Activated T-cell treated with anti-CD3 and anti-CD28 coated beads for 48 hours (primary cell): Measurements from ENCODE around the gene WHRN.

Source experiments
- DNase-seq: peaks from one replicate; pipeline ENCODE4 v3.0.0-alpha.2; 2020; ENCODE audit warnings: low read depth

Gene WHRN

GRCh38 chr9:114364134-114365041, 140.9 kb downstream of the WHRN start:
- DNase-seq, result no peak

- DNase-seq, result no peak
Measured at GRCh38 chr9:114363424-114363823, 141.8 kb downstream of the WHRN start.

- no peak for DNase-seq
Measured at GRCh38 chr9:114362394-114362793, 142.9 kb downstream of the WHRN start.

GRCh38 chr9:114361542-114361941, 143.7 kb downstream of the WHRN start:
- no peak for DNase-seq

- no peak for DNase-seq
Measured at GRCh38 chr9:114359801-114360200, 145.5 kb downstream of the WHRN start.

- DNase-seq, result no peak
Measured at GRCh38 chr9:114357911-114358328, 147.4 kb downstream of the WHRN start.

GRCh38 chr9:114357360-114357759, 147.9 kb downstream of the WHRN start:
- DNase-seq, result no peak

- no peak for DNase-seq
Measured at GRCh38 chr9:114356792-114357191, 148.5 kb downstream of the WHRN start.

GRCh38 chr9:114355821-114356220, 149.5 kb downstream of the WHRN start:
- no peak for DNase-seq
